HepG2 (cell line): Measurements from ENCODE around the gene FOLR2.

Experiments used
- POLR2AphosphoS5 ChIP-seq: IDR thresholded peaks from 2 replicates; pipeline ENCODE4 v1.6.1; 2012; ENCODE audit warnings: low read depth, low read length
- TGIF2 ChIP-seq: IDR thresholded peaks from 2 replicates; pipeline ENCODE4 v1.6.1; 2016; ENCODE audit warnings: control low read depth, missing compliant biosample characterization
- ZNF577 ChIP-seq: sonication (generic); formaldehyde crosslinking; IDR thresholded peaks from 2 replicates; pipeline ENCODE4 v1.4.0; 2020; ENCODE audit warnings: mild to moderate bottlenecking, low read depth, missing genetic modification reagents, borderline replicate concordance
- ZNF609 ChIP-seq: sonication (generic); formaldehyde crosslinking; IDR thresholded peaks from 2 replicates; pipeline ENCODE4 v1.4.0; 2020; ENCODE audit warnings: mild to moderate bottlenecking, missing genetic modification reagents, borderline replicate concordance
- ZNF644 ChIP-seq: IDR thresholded peaks from 2 replicates; pipeline ENCODE4 v1.6.1; 2016; ENCODE audit warnings: low read depth
- ZSCAN20 ChIP-seq: sonication (generic); formaldehyde crosslinking; IDR thresholded peaks from 2 replicates; pipeline ENCODE4 v1.4.0; 2020; ENCODE audit warnings: missing genetic modification reagents, mild to moderate bottlenecking, borderline replicate concordance

DNA sequence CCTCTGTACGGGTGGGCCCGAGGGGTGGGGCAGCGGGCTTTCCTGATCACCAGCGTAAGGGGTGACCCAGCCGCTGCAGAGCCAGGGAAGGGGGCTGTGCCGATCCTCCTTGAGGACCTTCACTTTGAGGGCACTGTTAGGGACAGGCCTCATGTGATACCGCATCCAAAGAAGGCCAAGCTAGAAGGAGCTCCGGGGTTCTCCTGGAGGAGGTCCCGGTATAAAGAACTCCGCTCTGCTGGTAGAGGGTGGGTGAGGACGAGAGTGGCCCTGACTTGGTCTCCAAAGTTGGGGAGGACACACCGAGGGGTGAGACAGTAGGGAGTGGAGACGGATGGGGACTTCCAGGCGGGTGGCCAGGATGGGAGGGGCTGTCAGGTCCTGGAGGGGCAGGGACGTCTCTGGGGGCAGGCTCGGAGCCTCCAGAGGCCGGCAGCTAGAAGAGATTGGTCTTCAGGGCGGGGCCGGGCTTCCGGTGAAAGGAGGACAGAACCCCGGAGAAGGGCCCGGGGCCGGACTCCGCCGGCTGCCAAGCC, 22.8 kb downstream of the FOLR2 start:
- TF ChIP-seq ZNF609 (CRISPR knock-in tag) (no peak), ZSCAN20 (no peak), POLR2AphosphoS5 (no peak), ZNF577 (no peak), ZNF644 (CRISPR knock-in tag) (no peak), TGIF2 (CRISPR knock-in tag) (no peak)
